SK-N-SH (cell line): ENCODE data around the gene TRPV2.

ENCODE experiments used
- CTCF ChIP-seq: fragments of 200-600 bp; sonication (generic); IDR thresholded peaks from 2 replicates; pipeline ENCODE4 v1.6.1; 2017; ENCODE audit warnings: antibody characterized with exemption, mild to moderate bottlenecking, moderate library complexity
- EP300 ChIP-seq, 2 experiments: IDR thresholded peaks; 2 replicates each; pipeline versions ENCODE4 v1.4.0 to v1.6.1; 2012; ENCODE audit warnings: borderline replicate concordance in 1 of 2, low read depth in 1 of 2, low read length in 1 of 2
- EZH2phosphoT487 ChIP-seq: fragments of 200-600 bp; sonication (generic); IDR thresholded peaks from 2 replicates; pipeline ENCODE4 v1.6.1; 2017; ENCODE audit warnings: low read depth, mixed run types, mild to moderate bottlenecking, antibody characterized with exemption, moderate library complexity, borderline replicate concordance
- RXRA ChIP-seq: IDR thresholded peaks from 2 replicates; pipeline ENCODE4 v1.4.0; 2012; ENCODE audit warnings: low read depth, mild to moderate bottlenecking, borderline replicate concordance
- TAF1 ChIP-seq: IDR thresholded peaks from 2 replicates; pipeline ENCODE4 v1.6.1; 2012; ENCODE audit warnings: low read depth, mild to moderate bottlenecking, low read length, moderate library complexity, borderline replicate concordance
- USF2 ChIP-seq: fragments of 150-350 bp; IDR thresholded peaks from 2 replicates; pipeline ENCODE4 v1.6.1; 2017; ENCODE audit warnings: antibody characterized with exemption, low read length, low read depth, borderline replicate concordance

- TF ChIP-seq CTCF (no peak), TAF1 (peak; percentile 28; the same call in 1 of the 2 replicates), USF2 (no peak), RXRA (no peak; the same call in 1 of the 2 replicates), EZH2phosphoT487 (no peak), EP300 (IDR thresholded peaks at IDR 0.05; ENCODE audit: borderline replicate concordance in 1 of 2, low read depth in 1 of 2, low read length in 1 of 2) (no peak)
Measured at GRCh38 chr17:16477255-16477654, 61.9 kb downstream of the TRPV2 start.
